Mesenteric fat pad (tissue), 1 donor: ENCODE data around the gene TMTC2. TPM values are rescaled to one million over a fixed set of nuclear protein-coding genes. Genes with fewer than 3 reads are reported as not detected.

ENCODE experiments used
- DNase-seq: peaks from one replicate; pipeline ENCODE4 v3.0.0-alpha.2; 2020; ENCODE audit warnings: low spot score
- long read RNA-seq: library from polyadenylated mRNA; unstranded; transcript quantifications from one replicate; pipeline ENCODE4 v2.0.0, GENCODE V29; 2020
- total RNA-seq: library from RNA; stranded (reverse); fragmentation: NEBNext Ultra II Directional; extraction: Animal tissue kit (Norgen Biotek cat#: 25700); gene quantifications from one replicate; pipeline ENCODE4 v1.2.1, GENCODE V29; 2021
- donor health status: DM: yes; HTN: yes; CAD: no.

Gene TMTC2
- total RNA-seq = 7.0 TPM
- long read RNA-seq, partial matches to known transcripts = 0 of 7 reads
- long read RNA-seq, other reads (novel, unspliced or antisense) = 7 of 7 reads

DNA sequence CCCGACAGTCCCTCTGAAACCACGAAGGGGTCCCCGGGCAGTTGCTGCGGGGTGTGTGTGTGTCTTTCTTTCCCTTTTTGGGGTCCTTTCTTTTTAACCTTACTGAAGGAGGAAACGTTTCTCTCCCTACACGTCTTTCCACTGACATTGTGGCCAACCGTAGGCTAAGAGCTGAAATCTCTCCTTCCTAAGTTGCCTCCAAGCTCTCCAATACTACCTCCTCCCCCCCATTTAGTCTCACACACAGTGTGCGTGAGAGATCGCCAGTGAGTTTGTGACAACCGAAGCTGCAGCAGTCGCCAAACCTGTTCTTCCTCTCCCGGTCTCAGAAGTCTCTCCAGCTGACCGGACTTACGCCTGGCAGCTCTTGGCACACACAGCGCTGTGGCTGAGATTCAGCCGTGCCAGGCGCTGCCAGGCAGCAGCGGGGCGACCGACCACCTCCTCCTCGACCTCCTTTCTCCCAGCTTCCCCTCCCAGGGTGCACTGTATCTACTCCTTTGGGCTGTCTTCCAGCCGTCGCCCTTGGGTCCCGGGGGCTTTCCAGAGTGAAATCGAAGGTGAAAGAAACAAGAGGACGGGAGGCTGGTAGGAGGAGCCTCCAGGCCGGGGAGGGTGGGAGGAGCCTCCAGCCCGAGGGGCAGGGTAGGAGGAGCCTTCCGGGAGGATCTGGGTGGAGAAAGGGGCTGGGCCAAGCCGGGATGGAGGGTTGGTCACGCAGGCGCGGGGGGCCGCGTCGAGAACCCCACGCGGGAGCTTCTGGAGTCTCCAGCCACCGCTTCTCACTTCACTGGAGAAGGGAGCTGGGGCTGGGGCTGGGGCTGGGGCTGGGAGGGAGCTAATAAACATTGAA, at the start of gene TMTC2:
Gene TMTC2, plus strand, starts transcription at position 739 of the 853 bp plus-strand sequence.
- DNase-seq = peak; percentile 95

- DNase-seq = no peak
Measured at GRCh38 chr12:82638324-82638723, 48.4 kb upstream of the TMTC2 start.

GRCh38 chr12:82644896-82645295, 41.8 kb upstream of the TMTC2 start:
- DNase-seq = no peak

- DNase-seq = no peak
Measured at GRCh38 chr12:82645414-82645813, 41.3 kb upstream of the TMTC2 start.

- DNase-seq = no peak
Measured at GRCh38 chr12:82647853-82648252, 38.9 kb upstream of the TMTC2 start.

GRCh38 chr12:82648259-82648909, 38.3 kb upstream of the TMTC2 start:
- DNase-seq = no peak

DNA sequence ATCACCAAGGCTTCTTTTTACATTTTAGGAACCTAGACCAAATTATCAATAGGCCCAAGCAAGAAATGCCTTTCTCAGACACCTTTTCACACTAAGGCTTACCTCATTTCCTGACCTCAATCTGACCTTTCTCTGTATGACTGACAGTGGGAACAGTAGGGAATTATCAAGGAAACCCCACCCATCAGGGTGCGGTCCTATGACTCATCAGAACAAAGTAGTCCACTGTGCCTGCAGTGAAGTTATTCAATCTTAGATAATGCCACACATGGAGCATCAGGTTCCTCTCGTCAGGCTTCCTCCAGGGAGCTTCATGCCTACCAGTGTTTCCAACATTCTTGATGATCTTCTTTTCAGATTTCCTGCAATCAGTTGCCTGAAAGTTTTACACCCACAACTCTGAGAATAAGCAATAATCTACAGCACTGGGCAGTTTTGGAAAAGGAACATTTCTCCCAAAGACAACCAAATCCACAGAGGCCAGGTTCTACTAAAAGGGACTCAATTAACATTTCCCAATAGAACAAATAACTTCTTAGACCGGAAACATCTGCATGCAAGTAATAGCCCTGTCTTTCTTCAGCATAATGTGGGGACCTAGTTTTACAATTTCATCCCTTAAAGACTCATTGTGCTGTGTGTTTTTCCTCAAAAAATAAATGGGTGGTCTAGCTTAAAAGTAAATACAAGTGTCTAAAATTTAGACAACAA, 35.9 kb upstream of the TMTC2 start:
- no peak for DNase-seq

GRCh38 chr12:82651489-82651888, 35.2 kb upstream of the TMTC2 start:
- no peak for DNase-seq

DNA sequence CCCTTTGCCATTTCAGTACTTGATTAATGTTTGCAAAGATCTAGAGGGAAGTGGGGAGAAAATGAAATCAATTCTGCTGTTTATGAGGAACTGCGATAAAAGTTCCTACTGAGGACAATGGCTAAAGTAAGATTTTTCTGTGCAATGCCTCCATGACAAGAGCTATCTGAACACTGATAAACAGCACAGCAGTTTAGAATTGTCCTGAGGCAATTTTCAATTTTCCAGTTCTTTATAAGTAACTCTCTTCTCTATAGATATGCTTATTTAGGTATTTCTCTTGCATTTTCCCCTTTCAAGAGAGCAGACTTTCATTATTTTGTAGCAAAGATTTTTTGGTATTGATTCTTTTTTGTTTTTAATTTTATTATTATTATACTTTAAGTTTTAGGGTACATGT, 34.6 kb upstream of the TMTC2 start:
- no peak for DNase-seq

GRCh38 chr12:82655751-82656150, 31.0 kb upstream of the TMTC2 start:
- DNase-seq = no peak

DNA sequence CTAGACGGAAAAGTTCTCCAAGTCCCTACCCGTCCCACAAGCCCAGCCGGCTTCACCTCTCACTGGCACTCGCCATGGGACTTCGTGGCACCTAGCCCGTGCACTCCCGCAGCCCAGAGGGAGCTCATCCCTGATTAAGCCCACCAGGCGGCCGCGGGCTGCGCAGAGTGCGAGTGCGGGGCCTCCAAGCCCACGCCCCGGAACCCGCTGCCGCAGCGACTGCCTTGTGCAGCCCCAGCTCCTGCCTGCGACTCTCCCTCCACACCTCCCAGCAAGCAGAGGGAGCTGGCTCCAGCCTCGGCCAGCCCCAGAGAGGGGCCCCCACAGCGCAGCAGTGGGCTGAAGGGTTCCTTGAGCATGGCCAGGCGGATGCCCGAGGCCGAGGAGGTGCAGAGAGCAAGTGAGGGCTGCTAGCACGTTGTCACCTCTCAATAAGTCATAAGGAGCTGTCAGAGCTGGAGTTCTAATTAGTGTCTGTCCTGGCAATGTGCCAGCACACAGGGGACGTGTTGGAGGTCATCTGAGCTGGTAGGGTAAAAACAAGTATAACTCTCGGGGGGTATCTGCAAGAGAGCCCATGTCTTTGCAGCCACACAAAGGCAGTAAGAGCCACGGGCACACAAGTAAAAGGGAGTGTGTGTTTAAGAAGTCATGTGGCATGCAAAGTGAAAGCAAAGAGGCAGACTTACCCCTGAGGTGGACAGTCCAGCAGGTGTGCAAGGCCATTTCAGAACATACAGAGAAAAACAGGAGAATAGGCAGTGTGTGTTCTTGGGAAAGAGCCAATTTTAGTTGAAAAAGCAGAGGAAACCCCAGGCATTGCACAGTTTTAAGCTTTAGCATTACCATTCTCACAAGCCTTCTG, 27.1 kb upstream of the TMTC2 start:
- DNase-seq = no peak

DNA sequence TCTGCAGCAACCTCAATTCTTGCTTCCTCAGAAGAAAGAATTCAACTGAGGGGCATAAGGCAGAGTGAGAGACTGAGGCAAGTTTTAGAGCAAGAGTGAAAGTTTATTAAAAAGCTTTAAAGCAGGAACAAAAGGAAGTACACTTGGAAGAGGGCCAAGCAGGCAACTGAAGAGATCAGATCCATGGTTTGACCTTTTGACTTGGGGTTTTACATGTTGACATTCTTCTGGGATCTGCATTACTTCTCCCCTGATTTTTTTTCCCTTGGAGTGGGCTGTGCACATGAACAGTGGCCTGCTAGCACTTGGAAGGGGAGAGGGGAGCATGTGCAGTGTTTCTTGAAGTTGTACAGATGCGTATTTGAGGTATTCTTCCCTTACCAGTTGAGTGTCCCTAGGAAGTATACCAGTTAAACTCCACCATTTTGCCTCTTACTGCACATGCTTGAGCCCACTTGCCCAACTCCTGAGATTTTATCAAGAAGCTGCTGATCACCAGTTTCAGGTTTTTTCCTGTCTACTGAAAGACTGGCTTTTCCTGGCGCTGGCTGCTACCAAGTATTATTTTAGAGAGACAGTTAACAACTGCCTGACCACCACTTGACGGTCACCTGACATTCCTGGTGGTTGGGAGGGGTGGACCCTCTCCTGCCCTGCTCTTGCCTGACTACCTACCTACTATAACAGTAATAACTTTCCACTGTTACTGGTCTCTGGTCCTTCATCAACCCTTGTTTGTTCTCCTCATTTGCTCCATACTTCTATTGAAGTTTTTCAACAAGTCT, 26.0 kb upstream of the TMTC2 start:
- no peak for DNase-seq

DNA sequence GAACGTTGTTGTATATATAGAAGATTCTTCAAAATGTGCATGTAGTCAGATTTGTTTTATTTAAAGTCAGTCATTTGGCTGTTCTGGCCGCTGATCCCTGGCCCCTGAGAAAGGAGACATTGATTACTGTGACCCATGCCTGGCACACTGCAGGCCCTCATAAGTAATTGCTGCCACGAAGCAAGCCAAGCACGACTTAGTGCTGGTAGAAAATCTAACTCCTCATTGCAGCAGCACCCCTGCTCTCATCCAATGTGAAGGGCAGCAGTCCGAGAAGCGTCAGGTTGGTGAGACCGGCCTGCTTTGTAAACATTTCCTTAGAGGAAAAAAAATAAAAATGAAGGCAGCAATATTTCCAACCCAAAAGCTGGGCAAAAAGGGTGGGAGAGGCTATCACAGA, 22.8 kb upstream of the TMTC2 start:
- DNase-seq = no peak

DNA sequence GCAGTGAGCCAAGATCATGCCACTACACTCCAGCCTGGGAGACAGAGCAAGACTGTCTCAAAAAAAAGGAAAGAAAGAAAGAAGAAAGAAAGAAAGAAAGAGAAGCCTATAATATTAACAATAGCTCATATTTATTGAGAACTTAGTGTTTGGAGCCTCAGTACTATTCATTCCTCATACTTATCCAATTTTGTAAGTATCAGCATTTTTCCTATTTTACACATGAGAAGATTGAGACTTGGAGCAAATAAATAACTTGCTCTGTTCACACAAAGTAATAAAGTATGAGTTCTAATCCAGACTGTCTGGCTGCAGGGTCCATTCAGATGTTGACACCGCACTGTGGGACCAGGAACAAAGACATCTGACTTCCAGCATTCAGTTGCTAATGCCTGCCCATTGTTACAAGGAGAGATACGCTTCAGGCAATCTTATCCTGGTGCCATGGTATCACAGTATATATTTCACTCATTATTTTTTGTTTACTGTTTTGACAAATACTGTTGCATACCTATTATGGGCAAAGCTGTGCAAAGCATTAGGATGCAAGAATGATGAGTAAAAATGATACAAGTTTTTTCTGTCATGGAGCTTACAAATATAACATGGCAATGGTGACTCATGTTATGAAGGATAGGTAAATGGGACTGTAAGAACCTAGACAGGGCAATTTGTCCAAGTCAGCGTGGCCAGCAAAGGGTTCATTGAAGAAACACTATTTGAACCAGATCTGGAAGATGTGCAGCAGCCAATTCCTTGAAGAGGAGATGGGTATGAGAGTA, 21.4 kb upstream of the TMTC2 start:
- DNase-seq = no peak

GRCh38 chr12:82666830-82667229, 19.9 kb upstream of the TMTC2 start:
- no peak for DNase-seq

DNA sequence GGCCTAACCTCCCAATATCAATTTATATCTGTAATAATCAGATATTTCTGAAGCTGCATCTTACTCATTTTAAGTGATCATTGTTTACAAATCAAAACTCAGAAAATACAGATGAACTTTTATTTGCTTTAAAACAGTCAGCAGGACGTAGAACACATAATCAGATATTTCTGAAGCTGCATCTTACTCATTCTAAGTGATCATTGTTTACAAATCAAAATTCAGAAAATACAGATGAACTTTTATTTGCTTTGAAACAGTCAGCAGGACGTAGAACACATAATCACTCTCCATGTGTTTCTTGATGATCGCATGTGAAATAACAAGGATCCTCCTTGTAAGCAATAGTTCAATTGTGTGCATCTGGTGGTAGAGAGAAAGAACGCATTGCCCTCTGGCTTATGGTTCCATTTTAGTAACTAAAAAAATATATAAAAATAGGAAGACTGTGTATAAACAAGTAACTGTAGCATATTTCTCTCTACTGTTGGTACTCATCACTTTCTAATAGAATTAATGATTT, 15.0 kb upstream of the TMTC2 start:
- DNase-seq = no peak

DNA sequence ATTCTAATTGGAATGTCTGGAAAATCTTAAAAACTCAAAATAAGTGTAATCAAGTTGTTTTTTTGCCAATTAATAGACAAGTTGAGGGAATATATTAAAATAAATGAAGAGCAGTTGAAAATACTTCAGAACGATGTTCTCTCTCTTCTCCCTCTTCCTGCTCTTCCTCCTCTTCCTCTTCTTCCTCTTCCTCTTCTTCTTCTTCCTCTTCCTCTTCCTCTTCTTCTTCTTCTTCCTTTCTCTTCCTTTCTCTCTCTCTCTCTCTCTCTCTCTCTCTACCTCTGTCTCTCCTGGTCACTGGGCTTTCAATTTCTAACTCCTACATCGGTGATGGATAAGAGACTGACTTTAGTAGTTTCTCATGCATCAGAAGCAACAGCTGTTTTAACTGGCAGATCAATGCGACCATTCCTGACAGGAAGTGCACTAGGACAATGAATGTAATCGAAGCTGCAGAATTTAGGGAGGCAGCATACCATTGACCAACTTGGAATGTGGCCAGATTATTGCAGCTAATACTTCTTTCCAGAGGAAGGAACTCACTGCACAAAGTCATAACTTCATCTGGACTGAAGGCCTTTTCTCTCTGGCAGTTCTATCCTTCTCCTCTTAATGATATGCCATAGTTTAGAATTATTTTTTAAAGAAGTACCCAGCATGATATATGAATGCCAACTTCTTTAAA, 13.8 kb upstream of the TMTC2 start:
- DNase-seq = no peak

DNA sequence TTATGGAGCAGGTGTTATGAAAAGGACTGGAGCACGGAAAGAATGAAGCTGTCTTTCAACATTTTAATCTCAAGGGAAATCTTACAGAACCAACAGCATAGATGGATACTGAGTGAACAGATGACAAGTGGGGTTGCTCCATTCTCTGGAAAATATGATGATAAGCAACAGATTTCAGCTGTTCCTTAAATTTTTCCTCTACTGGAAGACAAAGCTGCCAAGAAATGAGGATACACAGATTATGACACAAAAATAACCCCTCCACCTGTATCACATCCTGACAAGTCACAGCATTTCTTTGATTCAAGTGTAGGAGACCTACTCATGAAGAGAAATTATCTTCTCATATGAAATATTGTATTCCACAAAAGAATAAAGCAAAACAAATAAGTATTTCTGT, 13.0 kb upstream of the TMTC2 start:
- no peak for DNase-seq

DNA sequence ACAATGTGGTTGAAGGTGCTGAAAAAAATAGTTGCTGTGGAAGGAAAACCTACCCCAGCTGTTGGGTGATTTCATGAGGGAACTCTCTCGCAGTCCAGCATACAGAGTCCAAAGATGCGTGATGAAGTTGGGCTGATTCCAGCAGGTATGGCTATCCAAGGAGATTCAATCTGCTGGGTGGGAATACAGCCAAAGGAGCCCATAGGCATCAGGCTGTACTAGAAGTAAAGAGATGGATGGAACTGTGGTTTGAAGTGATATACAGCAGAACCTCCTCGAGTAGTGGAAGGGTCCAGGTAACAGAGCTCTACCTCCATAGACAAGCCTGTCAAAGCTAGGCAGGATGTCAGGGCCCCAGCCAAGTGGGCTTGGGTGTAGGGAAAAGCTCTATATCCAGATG, 11.5 kb upstream of the TMTC2 start:
- DNase-seq = no peak
